GM10248 (cell line): ENCODE data around the gene PLCL1.

Source experiments
- CTCF ChIA-PET: fragments of 300-600 bp; sonication (Branson Sonifier 250); formaldehyde crosslinking; extraction: SDS; loops from one replicate; lab custom pipeline; 2021; ENCODE audit warnings: antibody characterized with exemption; lab: Yijun Ruan, JAX
- POLR2A ChIA-PET: fragments of 350-650 bp; sonication (Branson Sonifier 250); formaldehyde crosslinking; extraction: SDS; loops from one replicate; lab custom pipeline; 2020; ENCODE audit warnings: antibody characterized with exemption; lab: Yijun Ruan, JAX
- DNase-seq: peaks from one replicate; pipeline ENCODE4 v3.0.0; 2012; ENCODE audit errors: extremely low spot score
- CTCF ChIP-seq: IDR thresholded peaks from 2 replicates; pipeline ENCODE4 v1.5.1; 2012; ENCODE audit warnings: mild to moderate bottlenecking, low read depth; ENCODE audit errors: extremely low read depth, missing control alignments, control extremely low read depth

PLCL1 gene

GRCh38 chr2:197858607-197859140 lies 54.3 kb downstream of the PLCL1 start:
- no peak for TF ChIP-seq CTCF
- POLR2A ChIA-PET: no interaction called here
- CTCF ChIA-PET: interaction anchor here (0.9 to 2.0 kb wide), 7 partner anchors 12 to 269 kb away, joined by 3 to 8 read pairs (median 5); no protein-coding TSS in a partner anchor

GRCh38 chr2:197862246-197862955 lies 58.0 kb downstream of the PLCL1 start:
- ChIA-PET CTCF (no interaction called here), POLR2A (no interaction called here)
- DNase-seq: no peak
- TF ChIP-seq CTCF: no peak

More at GRCh38 chr2:197858607-197859140, 54.3 kb downstream of the PLCL1 start:
- no peak for DNase-seq

- no peak for DNase-seq
- no peak for TF ChIP-seq CTCF
- POLR2A ChIA-PET: no interaction called here
- CTCF ChIA-PET: interaction anchor here (0.8 kb wide), 1 partner anchor 264 kb away, joined by 3 read pairs; no protein-coding TSS in a partner anchor
These were observed 59.4 kb downstream of the PLCL1 start for GRCh38 chr2:197863744-197864143.

GRCh38 chr2:197866455-197866854 lies 62.1 kb downstream of the PLCL1 start:
- POLR2A ChIA-PET: no interaction called here
- no peak for DNase-seq
- TF ChIP-seq CTCF: no peak
- CTCF ChIA-PET: interaction anchor here (2.0 to 2.4 kb wide), 2 partner anchors 14 to 19 kb away, joined by 5 to 16 read pairs; no protein-coding TSS in a partner anchor

GRCh38 chr2:197867033-197867432 lies 62.6 kb downstream of the PLCL1 start:
- no peak for DNase-seq
- ChIA-PET CTCF (interaction anchor here (2.4 kb wide), 1 partner anchor 15 kb away, joined by 16 read pairs; no protein-coding TSS in a partner anchor), POLR2A (no interaction called here)
- no peak for TF ChIP-seq CTCF

GRCh38 chr2:197867624-197868023 lies 63.2 kb downstream of the PLCL1 start:
- ChIA-PET POLR2A (no interaction called here), CTCF (interaction anchor here (1.1 to 1.5 kb wide), 2 partner anchors 13 to 17 kb away, joined by 4 read pairs; no protein-coding TSS in a partner anchor)
- no peak for DNase-seq
- no peak for TF ChIP-seq CTCF
